NCI-H82 treated with DMSO at 0.1 percent for 48 hours (cell line): ENCODE measurements around the gene KCNG1.
A peak's percentile ranks its signal among the peaks of the same experiment; 100 is the strongest.
"Not testable (repeated sequence)": the region's sequence is repeated elsewhere in the genome, so short reads cannot be mapped to it uniquely, and the experiment has no call there.

Experiments used
- DNase-seq: peaks from one replicate; lab custom pipeline; 2025; ENCODE audit not compliant: unreplicated experiment; lab: John Stamatoyannopoulos, UW

Gene KCNG1

GRCh38 chr20:50987493-50988210 lies 35.3 kb downstream of the KCNG1 start:
- DNase-seq, result peak; percentile 77

- DNase-seq, result no peak
Measured at GRCh38 chr20:50983321-50983720, 39.6 kb downstream of the KCNG1 start.

- no peak for DNase-seq
Measured at GRCh38 chr20:50982363-50982762, 40.5 kb downstream of the KCNG1 start.

- no peak for DNase-seq
Measured at GRCh38 chr20:50981714-50982048, 41.2 kb downstream of the KCNG1 start.

- peak; percentile 42 for DNase-seq
Measured at GRCh38 chr20:50980851-50981713, 41.8 kb downstream of the KCNG1 start.

GRCh38 chr20:50980071-50980681 lies 42.7 kb downstream of the KCNG1 start:
- no peak for DNase-seq

GRCh38 chr20:50978533-50978932 lies 44.4 kb downstream of the KCNG1 start:
- DNase-seq, result not testable (repeated sequence)

- DNase-seq, result no peak
Measured at GRCh38 chr20:50977066-50978021, 45.6 kb downstream of the KCNG1 start.

- DNase-seq, result no peak
Measured at GRCh38 chr20:50975701-50976330, 47.1 kb downstream of the KCNG1 start.

GRCh38 chr20:50969912-50970311 lies 53.0 kb downstream of the KCNG1 start:
- no peak for DNase-seq

- DNase-seq, result no peak
Measured at GRCh38 chr20:50969435-50969834, 53.5 kb downstream of the KCNG1 start.

- DNase-seq, result no peak
Measured at GRCh38 chr20:50968289-50968688, 54.6 kb downstream of the KCNG1 start.

- DNase-seq, result peak; percentile 84
Measured at GRCh38 chr20:50967586-50967985, 55.3 kb downstream of the KCNG1 start.

- no peak for DNase-seq
Measured at GRCh38 chr20:50959543-50960126, 63.3 kb downstream of the KCNG1 start.

GRCh38 chr20:50958615-50959542 lies 64.0 kb downstream of the KCNG1 start, which contains the start of gene MOCS3:
TSS of gene MOCS3 (plus strand) at chr20:50958818. CDS start at chr20:50958843, 25 bp downstream.
- DNase-seq, result peak; percentile 89

GRCh38 chr20:50957798-50958614 lies 64.9 kb downstream of the KCNG1 start, which contains the start of gene DPM1:
TSS of gene DPM1 (minus strand) at chr20:50958532. CDS start at chr20:50958523, 9 bp downstream.
- DNase-seq, result peak; percentile 89

GRCh38 chr20:50957276-50957675 lies 65.6 kb downstream of the KCNG1 start:
- DNase-seq, result no peak

- DNase-seq, result no peak
Measured at GRCh38 chr20:50953821-50954220, 69.1 kb downstream of the KCNG1 start.
